Measurements from ENCODE around the gene UTF1. TPM values are rescaled to one million over a fixed set of nuclear protein-coding genes. Genes with fewer than 3 reads are reported as not detected.
A peak's percentile ranks its signal among the peaks of the same experiment; 100 is the strongest.

The UTF1 gene
- total RNA-seq, 1 donor from 2014 or later, result 0.61 TPM

DNA sequence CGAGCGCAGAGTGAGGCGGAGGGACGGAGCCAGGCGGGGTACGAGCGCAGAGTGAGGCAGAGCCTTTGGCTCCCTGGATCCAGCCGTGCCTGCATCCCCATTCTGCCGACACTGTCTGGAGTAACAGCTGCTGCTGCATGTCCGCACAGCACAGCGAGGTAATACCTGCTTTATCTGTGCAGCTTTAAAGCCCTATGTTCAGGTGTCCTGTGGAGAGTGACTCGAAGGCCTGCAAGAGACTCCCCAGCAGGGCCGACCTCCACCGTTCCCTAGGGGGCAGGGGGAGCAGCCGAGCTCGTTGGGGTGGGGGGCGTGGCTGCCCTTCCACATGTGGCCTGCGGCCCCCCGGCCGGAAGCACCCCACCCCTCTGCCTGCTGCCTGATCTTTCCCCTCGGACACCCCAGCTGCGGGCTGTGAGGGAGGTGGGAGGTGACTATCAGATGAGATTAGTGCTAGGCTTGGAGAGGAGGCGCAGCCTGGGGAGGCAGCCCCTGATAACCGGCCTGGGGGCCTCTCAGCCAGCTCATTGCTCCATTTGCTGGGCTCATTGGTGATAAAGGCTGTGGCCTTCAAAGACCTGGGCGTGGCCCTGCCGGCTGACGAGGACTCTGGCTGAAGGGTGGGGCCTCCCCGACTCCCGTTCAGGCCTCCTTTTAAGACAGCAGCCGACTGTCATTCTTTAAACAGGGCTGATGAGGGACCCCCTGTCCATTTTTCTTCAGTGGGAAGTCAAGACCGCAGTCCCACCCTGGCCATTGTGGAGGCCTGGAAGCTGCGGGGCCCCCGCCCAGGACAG lies 15.6 kb downstream of the UTF1 start:
- Mint-ChIP-seq H3K27me3 (ENCODE audit: unreplicated experiment) (peaks cover 11% of the 10 kb centered on the region), H3K9me3 (ENCODE audit: unreplicated experiment) (peaks cover 5% of the 10 kb centered on the region), H3K4me3 (ENCODE audit: unreplicated experiment) (no peak overlapping the region), H3K4me1 (ENCODE audit: low read depth, unreplicated experiment) (peaks cover 7% of the 10 kb centered on the region), H3K36me3 (ENCODE audit: unreplicated experiment) (no peaks in the 10 kb centered on the region), H3K27ac (ENCODE audit: unreplicated experiment) (no peak overlapping the region)
- no peak for DNase-seq
- TF ChIP-seq, protein P1, sequence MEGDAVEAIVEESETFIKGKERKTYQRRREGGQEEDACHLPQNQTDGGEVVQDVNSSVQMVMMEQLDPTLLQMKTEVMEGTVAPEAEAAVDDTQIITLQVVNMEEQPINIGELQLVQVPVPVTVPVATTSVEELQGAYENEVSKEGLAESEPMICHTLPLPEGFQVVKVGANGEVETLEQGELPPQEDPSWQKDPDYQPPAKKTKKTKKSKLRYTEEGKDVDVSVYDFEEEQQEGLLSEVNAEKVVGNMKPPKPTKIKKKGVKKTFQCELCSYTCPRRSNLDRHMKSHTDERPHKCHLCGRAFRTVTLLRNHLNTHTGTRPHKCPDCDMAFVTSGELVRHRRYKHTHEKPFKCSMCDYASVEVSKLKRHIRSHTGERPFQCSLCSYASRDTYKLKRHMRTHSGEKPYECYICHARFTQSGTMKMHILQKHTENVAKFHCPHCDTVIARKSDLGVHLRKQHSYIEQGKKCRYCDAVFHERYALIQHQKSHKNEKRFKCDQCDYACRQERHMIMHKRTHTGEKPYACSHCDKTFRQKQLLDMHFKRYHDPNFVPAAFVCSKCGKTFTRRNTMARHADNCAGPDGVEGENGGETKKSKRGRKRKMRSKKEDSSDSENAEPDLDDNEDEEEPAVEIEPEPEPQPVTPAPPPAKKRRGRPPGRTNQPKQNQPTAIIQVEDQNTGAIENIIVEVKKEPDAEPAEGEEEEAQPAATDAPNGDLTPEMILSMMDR (IDR thresholded peaks at IDR 0.05; ENCODE audit: partially characterized antibody, unreplicated experiment), result no peak

DNA sequence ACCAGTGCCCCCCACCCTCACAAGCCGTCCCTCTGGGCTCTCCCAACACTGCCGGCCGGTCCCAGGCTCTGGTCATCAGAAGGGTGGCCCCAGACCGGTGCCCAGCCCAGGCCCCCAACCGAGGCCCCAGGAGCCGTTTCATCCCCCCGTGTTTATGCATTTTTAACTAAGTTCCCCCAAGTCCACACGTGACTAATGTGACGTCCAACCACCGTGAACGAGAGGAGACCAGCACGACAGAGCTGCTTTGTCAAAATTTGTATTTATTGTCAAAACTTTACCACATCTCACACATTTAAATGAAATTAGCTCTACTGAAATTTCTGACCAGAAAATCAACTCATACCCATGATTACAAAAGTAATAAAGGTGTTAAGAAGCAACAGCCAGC lies 16.2 kb downstream of the UTF1 start:
- Mint-ChIP-seq H3K27ac (ENCODE audit: unreplicated experiment) (peak overlapping the region; percentile 52), H3K4me3 (ENCODE audit: unreplicated experiment) (no peak overlapping the region), H3K36me3 (ENCODE audit: unreplicated experiment) (no peaks in the 10 kb centered on the region), H3K4me1 (ENCODE audit: low read depth, unreplicated experiment) (peaks cover 7% of the 10 kb centered on the region), H3K27me3 (ENCODE audit: unreplicated experiment) (peaks cover 11% of the 10 kb centered on the region), H3K9me3 (ENCODE audit: unreplicated experiment) (peaks cover 5% of the 10 kb centered on the region)
- TF ChIP-seq, protein P1 (IDR thresholded peaks at IDR 0.05; ENCODE audit: partially characterized antibody, unreplicated experiment), result no peak
- DNase-seq, result no peak

DNA sequence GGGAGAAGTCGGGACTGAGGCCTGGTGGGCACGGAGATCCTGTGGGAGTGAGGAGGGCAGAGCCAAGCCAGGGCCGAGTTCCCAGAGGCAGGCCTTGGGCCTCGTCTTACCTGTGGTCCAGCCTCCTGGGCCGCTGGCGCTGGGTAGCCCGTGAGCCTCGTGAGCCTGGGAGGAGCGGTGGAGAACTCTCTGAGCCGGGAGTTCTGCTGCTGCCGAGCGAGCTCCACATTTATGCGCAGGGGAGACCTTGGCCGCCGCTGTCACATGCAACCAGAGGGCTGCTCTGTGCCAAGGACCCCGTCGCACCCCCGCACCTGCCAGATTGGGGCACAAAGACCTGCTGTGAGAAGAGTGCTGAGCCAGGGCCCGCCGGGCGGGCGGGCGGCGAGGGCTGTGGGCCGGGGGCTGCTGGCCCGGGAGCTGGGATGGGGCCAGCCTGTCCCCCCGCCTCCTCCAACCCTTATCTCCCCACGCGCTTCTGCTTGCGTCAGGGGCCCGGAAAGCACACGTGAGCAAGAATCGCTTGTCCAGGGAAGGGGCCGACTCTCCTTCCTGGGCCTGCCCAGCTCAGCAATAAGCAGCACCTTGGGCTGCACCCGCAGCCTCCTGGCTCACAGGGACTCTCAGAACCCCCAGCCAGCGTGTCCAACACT lies 17.8 kb downstream of the UTF1 start:
- Mint-ChIP-seq H3K4me3 (ENCODE audit: unreplicated experiment) (no peak overlapping the region), H3K4me1 (ENCODE audit: low read depth, unreplicated experiment) (peaks cover 7% of the 10 kb centered on the region), H3K36me3 (ENCODE audit: unreplicated experiment) (no peaks in the 10 kb centered on the region), H3K9me3 (ENCODE audit: unreplicated experiment) (peaks cover 5% of the 10 kb centered on the region), H3K27ac (ENCODE audit: unreplicated experiment) (no peak overlapping the region), H3K27me3 (ENCODE audit: unreplicated experiment) (peaks cover 11% of the 10 kb centered on the region)
- TF ChIP-seq, protein P1 (IDR thresholded peaks at IDR 0.05; ENCODE audit: partially characterized antibody, unreplicated experiment), result no peak
- no peak for DNase-seq

GRCh38 chr10:133248334-133248715 lies 18.3 kb downstream of the UTF1 start:
- TF ChIP-seq, protein P1 (IDR thresholded peaks at IDR 0.05; ENCODE audit: partially characterized antibody, unreplicated experiment), result no peak
- no peak for DNase-seq
- no peaks in the 10 kb centered on the region for H3K36me3 Mint-ChIP-seq (ENCODE audit: unreplicated experiment)
- peaks cover 3% of the 10 kb centered on the region for H3K9me3 Mint-ChIP-seq (ENCODE audit: unreplicated experiment)
- H3K4me3 Mint-ChIP-seq (ENCODE audit: unreplicated experiment), result no peak overlapping the region
- H3K27me3 Mint-ChIP-seq (ENCODE audit: unreplicated experiment), result peaks cover 7% of the 10 kb centered on the region
- peaks cover 5% of the 10 kb centered on the region for H3K4me1 Mint-ChIP-seq (ENCODE audit: low read depth, unreplicated experiment)
- no peak overlapping the region for H3K27ac Mint-ChIP-seq (ENCODE audit: unreplicated experiment)
